Measurements from ENCODE around the gene EPHA7. TPM values are rescaled to one million over a fixed set of nuclear protein-coding genes. Genes with fewer than 3 reads are reported as not detected.

Gene EPHA7
- total RNA-seq, 1 donor from 2014 or later: 80.7 TPM

GRCh38 chr6:93260881-93261280 is 158.5 kb downstream of the EPHA7 start:
- no peak overlapping the region for H3K4me2 ChIP-seq
- H3K27me3 Mint-ChIP-seq (ENCODE audit: insufficient read depth, low read depth): no peaks in the 10 kb centered on the region
- H3K4me1 Mint-ChIP-seq: peaks cover 4% of the 10 kb centered on the region
- DNase-seq (ENCODE audit: low spot score): no peak
- H3K9ac ChIP-seq: no peak overlapping the region
- TF ChIP-seq EZH2 (IDR thresholded peaks at IDR 0.05): no peak
- no peak for TF ChIP-seq CTCF (IDR thresholded peaks at IDR 0.05)
- no peak for TF ChIP-seq EZH2phosphoT487 (IDR thresholded peaks at IDR 0.05)
- no peaks in the 10 kb centered on the region for H3K9me3 Mint-ChIP-seq
- no peak overlapping the region for H3K27ac Mint-ChIP-seq
- H4K20me1 ChIP-seq (ENCODE audit: low read depth): no peaks in the 10 kb centered on the region
- H2AFZ ChIP-seq (replicated peaks): no peak overlapping the region
- H3K79me2 ChIP-seq (ENCODE audit: low read depth): no peaks in the 10 kb centered on the region
- H3K27me3 ChIP-seq: no peaks in the 10 kb centered on the region
- H3K27ac ChIP-seq: no peak overlapping the region
- H3K36me3 ChIP-seq: peaks cover 17% of the 10 kb centered on the region
- H3F3A ChIP-seq (ENCODE audit: low read depth): no peaks in the 10 kb centered on the region
- H3K36me3 Mint-ChIP-seq: peaks cover 12% of the 10 kb centered on the region
- H3K4me3 Mint-ChIP-seq: no peak overlapping the region
- H3K4me3 ChIP-seq: no peak overlapping the region
- no peaks in the 10 kb centered on the region for H3K9me3 ChIP-seq (ENCODE audit: low read depth)
- no peaks in the 10 kb centered on the region for H3K4me1 ChIP-seq

GRCh38 chr6:93259332-93259731 is 160.0 kb downstream of the EPHA7 start:
- Histone ChIP-seq H4K20me1 (ENCODE audit: low read depth) (no peaks in the 10 kb centered on the region), H3K27me3 (no peaks in the 10 kb centered on the region), H3F3A (ENCODE audit: low read depth) (no peaks in the 10 kb centered on the region), H3K79me2 (ENCODE audit: low read depth) (no peaks in the 10 kb centered on the region), H3K9ac (no peak overlapping the region), H3K27ac (no peak overlapping the region), H2AFZ (replicated peaks) (no peak overlapping the region), H3K4me3 (no peak overlapping the region), H3K9me3 (ENCODE audit: low read depth) (no peaks in the 10 kb centered on the region), H3K36me3 (peaks cover 13% of the 10 kb centered on the region), H3K4me1 (no peaks in the 10 kb centered on the region), H3K4me2 (no peak overlapping the region)
- no peak for DNase-seq (ENCODE audit: low spot score)
- peaks cover 4% of the 10 kb centered on the region for H3K4me1 Mint-ChIP-seq
- no peak for TF ChIP-seq EZH2 (IDR thresholded peaks at IDR 0.05)
- TF ChIP-seq CTCF (IDR thresholded peaks at IDR 0.05): no peak
- no peak for TF ChIP-seq EZH2phosphoT487 (IDR thresholded peaks at IDR 0.05)
- H3K4me3 Mint-ChIP-seq: no peak overlapping the region
- no peak overlapping the region for H3K27ac Mint-ChIP-seq
- peaks cover 3% of the 10 kb centered on the region for H3K27me3 Mint-ChIP-seq (ENCODE audit: insufficient read depth, low read depth)
- no peaks in the 10 kb centered on the region for H3K9me3 Mint-ChIP-seq
- peaks cover 16% of the 10 kb centered on the region for H3K36me3 Mint-ChIP-seq

- H3K9me3 ChIP-seq (ENCODE audit: low read depth): no peaks in the 10 kb centered on the region
- H2AFZ ChIP-seq (replicated peaks): no peak overlapping the region
- no peaks in the 10 kb centered on the region for H4K20me1 ChIP-seq (ENCODE audit: low read depth)
- no peak overlapping the region for H3K4me2 ChIP-seq
- no peaks in the 10 kb centered on the region for H3K27me3 ChIP-seq
- H3K4me1 ChIP-seq: no peaks in the 10 kb centered on the region
- peaks cover 10% of the 10 kb centered on the region for H3K36me3 ChIP-seq
- Mint-ChIP-seq H3K27ac (no peak overlapping the region), H3K4me3 (no peak overlapping the region), H3K4me1 (peaks cover 4% of the 10 kb centered on the region), H3K36me3 (peaks cover 12% of the 10 kb centered on the region), H3K27me3 (ENCODE audit: insufficient read depth, low read depth) (peaks cover 3% of the 10 kb centered on the region), H3K9me3 (no peaks in the 10 kb centered on the region)
- DNase-seq (ENCODE audit: low spot score): no peak
- no peak overlapping the region for H3K9ac ChIP-seq
- no peak overlapping the region for H3K27ac ChIP-seq
- H3K4me3 ChIP-seq: no peak overlapping the region
- no peaks in the 10 kb centered on the region for H3F3A ChIP-seq (ENCODE audit: low read depth)
- TF ChIP-seq CTCF (IDR thresholded peaks at IDR 0.05) (no peak), EZH2 (IDR thresholded peaks at IDR 0.05) (no peak), EZH2phosphoT487 (IDR thresholded peaks at IDR 0.05) (no peak)
- no peaks in the 10 kb centered on the region for H3K79me2 ChIP-seq (ENCODE audit: low read depth)
Measured at GRCh38 chr6:93252930-93253329, 166.4 kb downstream of the EPHA7 start.

Measured in neural progenitor cell (in vitro differentiated cells).